ENCODE measurements around the gene NEDD4L. TPM values are rescaled to one million over a fixed set of nuclear protein-coding genes. Genes with fewer than 3 reads are reported as not detected.

Gene NEDD4L
- total and polyA plus RNA-seq, 2 donors (not counting 1 experiment from before 2014, with no cell fraction given) = 10.3 to 25.7 TPM

DNA sequence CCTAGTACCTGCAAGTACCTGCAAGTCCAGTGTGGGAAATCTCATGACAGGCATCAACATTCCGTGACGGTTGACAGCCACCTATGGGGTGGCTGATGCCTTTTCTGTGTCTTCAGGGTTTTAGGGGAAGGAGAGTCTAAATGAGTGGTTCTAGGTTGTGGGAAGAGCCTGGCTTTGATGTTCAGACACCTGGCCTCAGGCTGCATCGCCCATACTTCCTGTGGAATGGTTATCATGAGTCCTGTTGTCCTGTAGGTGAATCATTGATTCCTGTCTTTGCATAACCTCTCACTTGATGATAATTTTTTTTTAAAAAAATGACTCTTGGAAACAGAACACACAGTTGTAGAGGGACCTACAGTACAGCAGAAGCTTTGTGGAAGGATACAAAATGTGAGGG lies 108.9 kb downstream of the NEDD4L start:
- CTCF ChIA-PET = interaction anchor here (0.7 kb wide), 2 partner anchors 108 to 598 kb away, joined by 3 to 4 read pairs; no protein-coding TSS in a partner anchor
- H3K79me2 ChIP-seq (ENCODE audit: control insufficient read depth, insufficient read depth, low read length) = no peaks in the 10 kb centered on the region

DNA sequence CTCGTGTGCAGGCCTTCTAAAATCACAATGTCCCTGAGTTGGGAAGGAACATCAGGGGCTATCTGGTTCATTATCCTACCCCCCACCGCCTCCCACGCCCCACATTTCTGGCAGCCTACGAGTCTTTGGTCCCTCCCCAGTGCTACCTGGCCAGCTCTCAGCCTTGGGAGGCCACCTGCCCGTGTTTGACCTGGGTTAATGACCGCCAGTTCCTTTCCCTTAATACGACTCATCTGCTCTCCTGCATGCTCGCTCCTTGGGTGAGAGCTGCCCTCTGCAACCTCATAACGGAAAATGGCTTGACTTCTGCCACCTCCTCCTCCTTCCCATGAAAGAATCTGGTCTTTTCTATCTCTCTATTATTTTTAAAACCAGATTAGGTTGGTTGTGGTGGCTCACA lies 112.5 kb downstream of the NEDD4L start:
- Histone ChIP-seq H3K36me3 (replicated peaks in 1 of 2; ENCODE audit: control extremely low read depth in 1 of 2, control insufficient read depth in 1 of 2, extremely low read depth in 1 of 2, insufficient read depth in 2 of 2, low read length in 1 of 2) (no peaks in the 10 kb centered on the region), H3K4me1 (ENCODE audit: control insufficient read depth in 2 of 2, insufficient read depth in 2 of 2, low read length in 2 of 2) (no peaks in the 10 kb centered on the region), H3K27ac (ENCODE audit: low read length in 2 of 2) (no peak overlapping the region), H4K20me1 (ENCODE audit: control insufficient read depth, insufficient read depth, low read length, poor library complexity, severe bottlenecking) (no peaks in the 10 kb centered on the region), H3K4me2 (replicated peaks; ENCODE audit: low read depth, low read length, poor library complexity, severe bottlenecking) (no peak overlapping the region), H3K9me3 (ENCODE audit: control extremely low read depth in 1 of 3, control insufficient read depth in 2 of 3, insufficient read depth in 1 of 3, low read length in 2 of 3) (no peaks in the 10 kb centered on the region), H3K4me3 (ENCODE audit: control extremely low read depth in 1 of 5, extremely low read depth in 1 of 5, insufficient read depth in 1 of 5, low read depth in 2 of 5, low read length in 4 of 5) (no peak overlapping the region), H3K27me3 (replicated peaks in 1 of 4; ENCODE audit: control extremely low read depth in 1 of 4, control insufficient read depth in 3 of 4, insufficient read depth in 4 of 4, low read length in 3 of 4) (peaks cover 0 to 3% (median 0%) of the 10 kb centered on the region in 4 experiments), H3K79me2 (ENCODE audit: control insufficient read depth, insufficient read depth, low read length) (no peaks in the 10 kb centered on the region), H3K9ac (ENCODE audit: low read length) (no peak overlapping the region), H2AFZ (ENCODE audit: insufficient read depth, low read depth, low read length, poor library complexity, severe bottlenecking) (no peak overlapping the region)
- ATAC-seq (ENCODE audit: low read depth) = no peak
- no peak overlapping the region for H3K4me3 Mint-ChIP-seq
- TF ChIP-seq CTCF (IDR thresholded peaks at IDR 0.05) (no peak), EZH2 (IDR thresholded peaks at IDR 0.05; ENCODE audit: borderline replicate concordance, insufficient read depth, low read depth, low read length, poor library complexity, severe bottlenecking) (no peak)
- intact Hi-C loops (cut with micrococcal nuclease) = no loop called here
- no peak overlapping the region for H3K27ac Mint-ChIP-seq
- no peaks in the 10 kb centered on the region for H3K27me3 Mint-ChIP-seq
- CTCF ChIA-PET = no interaction called here
- POLR2A ChIA-PET = no interaction called here
- 90% methylated on average over 8 of the region's 9 CpGs for WGBS (ENCODE audit: insufficient coverage)
- no peaks in the 10 kb centered on the region for H3K9me3 Mint-ChIP-seq (ENCODE audit: insufficient read depth)
- H3K4me1 Mint-ChIP-seq = no peaks in the 10 kb centered on the region
- no peak for DNase-seq

More for the DNA sequence above, 108.9 kb downstream of the NEDD4L start:
- Mint-ChIP-seq H3K4me3 (no peak overlapping the region), H3K9me3 (ENCODE audit: insufficient read depth) (no peaks in the 10 kb centered on the region), H3K4me1 (peaks cover 13% of the 10 kb centered on the region), H3K27ac (no peak overlapping the region), H3K27me3 (no peaks in the 10 kb centered on the region)
- no peaks in the 10 kb centered on the region for H4K20me1 ChIP-seq (ENCODE audit: control insufficient read depth, insufficient read depth, low read length, poor library complexity, severe bottlenecking)
- 100% methylated on average over 2 of the region's 3 CpGs for WGBS (ENCODE audit: insufficient coverage)
- no peak overlapping the region for H3K4me2 ChIP-seq (replicated peaks; ENCODE audit: low read depth, low read length, poor library complexity, severe bottlenecking)
- no peak overlapping the region for H2AFZ ChIP-seq (ENCODE audit: insufficient read depth, low read depth, low read length, poor library complexity, severe bottlenecking)
- no peak overlapping the region for H3K9ac ChIP-seq (ENCODE audit: low read length)
- no peaks in the 10 kb centered on the region for H3K9me3 ChIP-seq (ENCODE audit: control extremely low read depth in 1 of 3, control insufficient read depth in 2 of 3, insufficient read depth in 1 of 3, low read length in 2 of 3)
- POLR2A ChIA-PET = no interaction called here
- TF ChIP-seq CTCF (IDR thresholded peaks at IDR 0.05) (no peak), EZH2 (IDR thresholded peaks at IDR 0.05; ENCODE audit: borderline replicate concordance, insufficient read depth, low read depth, low read length, poor library complexity, severe bottlenecking) (no peak)
- H3K27ac ChIP-seq (ENCODE audit: low read length in 2 of 2) = no peak overlapping the region
- intact Hi-C loops (cut with micrococcal nuclease) = no loop called here
- DNase-seq = no peak
- H3K36me3 ChIP-seq (replicated peaks in 1 of 2; ENCODE audit: control extremely low read depth in 1 of 2, control insufficient read depth in 1 of 2, extremely low read depth in 1 of 2, insufficient read depth in 2 of 2, low read length in 1 of 2) = no peaks in the 10 kb centered on the region
- ATAC-seq (ENCODE audit: low read depth) = no peak
- peaks cover 0 to 6% of the 10 kb centered on the region in 2 donors for H3K4me1 ChIP-seq (ENCODE audit: control insufficient read depth in 2 of 2, insufficient read depth in 2 of 2, low read length in 2 of 2)
- no peaks in the 10 kb centered on the region for H3K27me3 ChIP-seq (replicated peaks in 1 of 4; ENCODE audit: control extremely low read depth in 1 of 4, control insufficient read depth in 3 of 4, insufficient read depth in 4 of 4, low read length in 3 of 4)
- H3K4me3 ChIP-seq (ENCODE audit: control extremely low read depth in 1 of 5, extremely low read depth in 1 of 5, insufficient read depth in 1 of 5, low read depth in 2 of 5, low read length in 4 of 5) = no peak overlapping the region

All from B cell (primary cell).